Activated CD4-positive, alpha-beta T cell treated with anti-CD3 and anti-CD28 coated beads for 4 hours (primary cell): ENCODE data around the gene KDELR1.

Experiments
- DNase-seq, 2 donors: peaks; one replicate each; pipeline ENCODE4 v3.0.0-alpha.2; 2020

KDELR1 gene

GRCh38 chr19:48341515-48342413, 49.6 kb downstream of the KDELR1 start:
- no peak for DNase-seq

- no peak for DNase-seq
Measured at GRCh38 chr19:48340995-48341394, 50.4 kb downstream of the KDELR1 start.

DNA sequence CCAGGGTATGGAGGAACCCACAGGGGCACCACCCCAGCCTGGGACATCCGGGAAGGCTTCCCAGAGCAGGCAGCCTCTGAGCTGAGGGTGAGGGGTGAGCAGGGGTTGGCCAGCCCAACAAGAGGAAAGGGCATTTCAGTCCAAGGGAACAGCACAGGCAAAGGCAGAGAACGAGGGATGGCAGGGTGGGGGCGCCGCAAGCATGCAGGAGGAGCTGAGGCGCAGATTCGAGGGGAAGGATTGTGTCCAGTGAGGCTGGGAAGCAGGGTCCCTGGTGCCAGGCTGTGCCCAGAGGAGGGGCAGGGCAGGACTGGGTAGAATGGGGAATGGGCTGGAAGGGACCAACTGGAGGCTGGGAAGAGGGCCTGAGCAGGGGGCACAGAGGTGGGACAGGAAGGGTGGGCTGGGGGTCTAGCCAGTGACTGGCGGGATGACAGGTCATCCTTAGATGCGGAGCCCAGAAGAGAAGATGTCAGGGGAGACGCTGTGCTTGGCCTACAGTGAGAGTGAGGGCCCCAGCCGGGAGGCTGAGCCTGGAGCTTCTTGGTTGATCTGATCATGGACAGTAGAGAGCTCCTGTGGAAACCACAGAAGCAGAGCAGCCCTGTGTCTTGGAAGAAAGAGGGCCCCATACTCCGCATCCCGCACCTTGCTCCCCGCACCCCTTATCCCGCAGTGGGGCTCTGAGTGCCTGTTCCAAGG, 52.4 kb downstream of the KDELR1 start:
- no peak for DNase-seq

DNA sequence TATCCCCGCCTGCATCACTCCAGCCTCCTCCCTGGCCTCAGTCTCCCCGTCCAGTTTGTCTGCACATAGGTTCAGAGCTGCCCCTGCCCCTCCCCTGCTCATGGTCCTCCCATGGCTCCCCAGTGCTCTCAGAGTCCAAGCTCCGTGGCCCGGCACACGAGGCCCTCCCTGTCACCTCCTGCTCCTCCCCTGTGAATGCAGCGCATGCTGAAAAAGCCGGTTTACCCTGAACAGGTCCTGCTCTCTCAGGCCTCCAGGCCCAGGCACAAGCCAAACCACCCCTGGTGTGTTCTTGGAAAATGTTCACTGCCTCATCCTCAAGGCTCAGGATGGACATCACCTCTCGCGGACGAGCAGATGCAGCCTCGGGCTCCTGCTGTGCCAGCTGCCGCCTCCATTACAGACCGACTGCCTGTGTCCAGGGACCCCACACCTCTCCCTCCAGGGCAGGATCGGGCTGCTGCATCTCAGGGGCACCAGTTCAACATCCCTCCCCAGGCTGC, 53.0 kb downstream of the KDELR1 start:
- DNase-seq = no peak

DNA sequence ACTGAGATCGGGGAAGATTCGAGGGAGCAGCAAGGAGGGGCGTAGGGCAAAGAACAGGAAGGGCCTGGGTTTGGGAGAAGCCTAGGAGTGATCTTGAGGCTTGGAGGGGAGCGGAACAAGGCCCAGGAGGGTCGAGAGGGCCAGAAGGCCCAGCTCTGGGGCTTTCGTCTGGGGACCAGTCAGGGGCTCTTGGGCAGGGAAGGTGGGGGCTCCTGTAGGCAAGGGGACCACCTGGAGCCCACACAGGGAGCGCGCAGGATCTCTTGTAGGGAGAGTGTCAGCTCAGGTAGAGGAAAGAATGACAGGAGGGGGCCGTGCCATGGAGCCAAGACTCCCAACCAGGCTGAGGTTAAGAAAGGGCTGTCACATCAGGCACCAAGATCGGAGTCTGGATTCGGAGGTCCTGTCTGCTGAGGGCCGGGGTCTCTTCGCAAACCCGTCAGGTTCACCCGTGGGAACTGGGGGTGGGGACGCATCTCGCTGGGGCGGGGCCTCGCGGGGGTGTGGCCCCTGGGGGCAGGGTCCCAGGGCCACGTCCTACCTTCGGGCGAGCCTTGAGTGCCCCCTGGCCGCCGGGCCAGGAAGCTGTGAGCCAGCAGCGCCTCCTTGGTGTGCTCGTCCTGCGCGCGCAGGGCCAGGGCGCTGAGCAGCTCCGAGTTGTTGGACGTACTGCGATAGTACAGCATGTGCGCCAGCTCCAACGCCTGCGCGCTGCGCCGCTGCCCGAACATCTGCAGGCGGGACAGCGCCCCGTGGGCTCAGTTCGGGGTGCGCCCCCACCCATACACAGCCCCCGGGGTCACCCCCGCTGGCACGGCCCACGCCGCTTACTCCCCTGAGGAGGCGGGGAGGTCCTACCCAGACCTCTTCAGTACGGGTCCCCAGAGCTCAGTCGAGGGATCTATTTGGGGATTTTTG, 57.6 kb downstream of the KDELR1 start:
- peak; percentile 92 to 93 for DNase-seq

DNA sequence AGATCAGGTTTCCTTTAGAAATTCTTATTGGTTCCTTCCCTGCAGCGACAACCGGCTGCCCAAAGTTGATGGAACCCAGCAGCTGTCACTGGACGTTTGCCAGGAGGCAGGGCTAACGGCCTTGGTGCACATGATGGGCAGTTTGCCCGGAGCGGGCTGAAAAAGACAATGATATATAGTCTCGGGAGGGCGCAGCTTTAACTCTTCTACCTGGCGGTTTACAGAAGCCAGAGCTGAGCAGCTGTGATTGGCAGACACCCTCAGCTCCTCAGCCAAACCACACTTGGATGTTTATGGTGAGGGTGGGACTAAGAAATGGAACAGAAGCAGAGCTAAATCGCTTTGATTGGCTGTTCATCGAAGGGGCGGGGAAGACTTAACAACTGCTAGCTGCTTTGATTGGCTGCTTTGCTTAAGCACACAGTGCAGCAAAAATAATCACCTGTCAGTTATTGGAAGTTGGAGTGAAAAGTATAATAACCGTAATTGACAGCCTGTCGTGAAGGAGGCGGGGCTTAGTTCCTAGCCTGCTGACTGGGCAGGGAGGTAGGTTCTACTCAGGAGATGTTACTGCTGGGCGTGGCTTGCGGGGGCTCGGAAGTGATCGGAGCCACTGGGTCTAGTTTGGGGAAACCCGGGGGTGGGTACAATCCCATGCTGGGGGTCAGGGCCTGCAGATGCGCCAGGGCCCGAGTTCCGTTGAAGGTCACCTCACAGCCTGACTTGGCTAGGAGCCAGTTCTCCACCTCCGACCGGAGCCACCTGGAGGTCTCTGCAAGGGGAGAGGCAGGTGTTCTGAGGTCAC, 58.5 kb downstream of the KDELR1 start:
- peak; percentile 95 to 96 for DNase-seq
